A549 (cell line): ENCODE measurements around the gene SCO2.

Experiments used
- CTCF ChIP-seq: fragments of >200 bp; sonication (Bioruptor Twin); formaldehyde crosslinking; IDR thresholded peaks from 3 replicates; pipeline ENCODE4 v1.5.1; 2016
- EHMT2 ChIP-seq: fragments of 200-600 bp; sonication (generic); IDR thresholded peaks from 2 replicates; pipeline ENCODE4 v1.6.1; 2016; ENCODE audit warnings: antibody characterized with exemption, low read depth, mild to moderate bottlenecking, moderate library complexity
- EP300 ChIP-seq, 2 experiments: fragments of >200 bp; sonication (Bioruptor Twin); formaldehyde crosslinking; IDR thresholded peaks; 2 replicates in 1 of 2; 3 replicates in 1 of 2; pipeline ENCODE4 v1.6.1; 2016 to 2017
- HEYL ChIP-seq: fragments of 250-450 bp; sonication (Bioruptor Pico); IDR thresholded peaks from 2 replicates; pipeline ENCODE4 v1.8.0; 2021; ENCODE audit warnings: mild to moderate bottlenecking, moderate library complexity
- HOXB5 ChIP-seq: fragments of 250-450 bp; sonication (Bioruptor Pico); IDR thresholded peaks from 2 replicates; pipeline ENCODE4 v1.5.0; 2020; ENCODE audit warnings: mild to moderate bottlenecking, moderate library complexity
- KDM5A ChIP-seq: fragments of 200-600 bp; sonication (generic); IDR thresholded peaks from 2 replicates; pipeline ENCODE4 v1.6.1; 2016; ENCODE audit warnings: antibody characterized with exemption, mild to moderate bottlenecking
- PHF8 ChIP-seq: fragments of 200-600 bp; sonication (generic); IDR thresholded peaks from 2 replicates; pipeline ENCODE4 v1.6.1; 2016; ENCODE audit warnings: low read depth, mild to moderate bottlenecking, antibody characterized with exemption, moderate library complexity, borderline replicate concordance
- POLR2A ChIP-seq: IDR thresholded peaks from 2 replicates; pipeline ENCODE4 v1.6.1; 2012; ENCODE audit warnings: mild to moderate bottlenecking, low read length
- TF ChIP-seq, protein P1 (sequence below): IDR thresholded peaks from 2 replicates; pipeline ENCODE4 v1.6.1; 2012

DNA sequence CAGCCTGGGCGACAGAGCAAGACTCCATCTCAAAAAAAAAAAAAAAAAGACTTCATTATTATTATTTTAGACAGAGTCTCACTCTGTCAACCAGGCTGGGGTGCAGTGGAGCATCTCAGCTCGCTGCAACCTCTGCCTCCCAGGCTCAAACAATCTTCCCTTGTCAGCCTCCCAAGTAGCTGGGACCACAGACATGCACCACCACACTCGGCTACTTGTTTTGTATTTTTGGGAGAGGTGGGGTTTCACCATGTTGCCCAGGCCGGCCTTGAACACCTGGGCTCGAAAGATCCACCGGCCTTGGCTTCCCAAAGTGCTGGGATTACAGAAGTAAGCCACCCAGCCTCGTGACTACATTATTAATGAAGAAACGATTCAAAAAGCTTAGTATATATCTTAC lies 9.7 kb upstream of the SCO2 start:
- TF ChIP-seq POLR2A (no peak), EHMT2 (no peak), PHF8 (no peak), CTCF (no peak), HEYL (CRISPR knock-in tag) (no peak), HOXB5 (no peak), EP300 (IDR thresholded peaks at IDR 0.05) (no peak), KDM5A (no peak)
- TF ChIP-seq, protein P1, sequence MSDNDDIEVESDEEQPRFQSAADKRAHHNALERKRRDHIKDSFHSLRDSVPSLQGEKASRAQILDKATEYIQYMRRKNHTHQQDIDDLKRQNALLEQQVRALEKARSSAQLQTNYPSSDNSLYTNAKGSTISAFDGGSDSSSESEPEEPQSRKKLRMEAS: no peak
